ENCODE results near the gene RNF113A. TPM values are rescaled to one million over a fixed set of nuclear protein-coding genes. Genes with fewer than 3 reads are reported as not detected.
"Not testable (repeated sequence)": the region's sequence is repeated elsewhere in the genome, so short reads cannot be mapped to it uniquely, and the experiment has no call there.

RNF113A gene
- total and polyA plus RNA-seq, 2 experiments from 2014 or later, result 28.3 to 42.9 TPM

GRCh38 chrX:119899125-119899524, 27.6 kb upstream of the RNF113A start:
- H3K4me3 ChIP-seq, result no peak overlapping the region
- H3K36me3 ChIP-seq, result no peaks in the 10 kb centered on the region
- no peaks in the 10 kb centered on the region for H3K27me3 ChIP-seq
- no peak for TF ChIP-seq CTCF (IDR thresholded peaks at IDR 0.05; ENCODE audit: low read depth, low read length)
- H3K9me3 ChIP-seq (ENCODE audit: low read depth), result no peaks in the 10 kb centered on the region
- H3K4me1 ChIP-seq (ENCODE audit: low read depth), result no peaks in the 10 kb centered on the region
- no peak overlapping the region for H3K27ac ChIP-seq
- no peak for DNase-seq (ENCODE audit: low read depth in 1 of 2, low spot score in 1 of 2)

DNA sequence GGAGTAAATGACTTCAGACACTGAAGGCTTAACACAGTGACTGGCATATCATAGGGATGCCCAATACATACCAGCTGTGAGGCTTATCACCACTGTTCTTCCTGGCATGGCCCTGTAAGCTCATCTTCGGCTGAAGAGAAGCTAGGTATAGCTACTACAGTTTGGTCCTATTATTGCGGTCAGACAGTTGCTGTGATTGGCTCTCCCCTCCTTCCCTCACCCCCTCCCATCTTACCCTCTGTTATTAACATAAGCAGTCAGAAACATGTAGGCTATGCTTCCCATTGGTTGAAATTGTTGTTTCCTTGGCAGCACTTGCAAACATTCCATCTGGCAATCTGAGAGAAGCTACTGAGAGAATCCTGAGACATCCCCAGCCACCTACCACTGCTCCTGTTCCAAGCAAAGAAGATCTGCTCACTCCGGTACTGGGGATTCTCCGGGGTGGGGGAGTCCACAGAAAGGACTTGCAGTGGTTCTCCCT, 24.4 kb upstream of the RNF113A start, which contains the start of gene AKAP14:
AKAP14 (plus strand) TSS at position 51 of the 484 bp plus-strand sequence. CDS start 7,331 bp downstream, outside the sequence.
- H3K4me3 ChIP-seq, result no peak within 1 kb of the TSS
- TF ChIP-seq CTCF (IDR thresholded peaks at IDR 0.05; ENCODE audit: low read depth, low read length), result no peak

DNA sequence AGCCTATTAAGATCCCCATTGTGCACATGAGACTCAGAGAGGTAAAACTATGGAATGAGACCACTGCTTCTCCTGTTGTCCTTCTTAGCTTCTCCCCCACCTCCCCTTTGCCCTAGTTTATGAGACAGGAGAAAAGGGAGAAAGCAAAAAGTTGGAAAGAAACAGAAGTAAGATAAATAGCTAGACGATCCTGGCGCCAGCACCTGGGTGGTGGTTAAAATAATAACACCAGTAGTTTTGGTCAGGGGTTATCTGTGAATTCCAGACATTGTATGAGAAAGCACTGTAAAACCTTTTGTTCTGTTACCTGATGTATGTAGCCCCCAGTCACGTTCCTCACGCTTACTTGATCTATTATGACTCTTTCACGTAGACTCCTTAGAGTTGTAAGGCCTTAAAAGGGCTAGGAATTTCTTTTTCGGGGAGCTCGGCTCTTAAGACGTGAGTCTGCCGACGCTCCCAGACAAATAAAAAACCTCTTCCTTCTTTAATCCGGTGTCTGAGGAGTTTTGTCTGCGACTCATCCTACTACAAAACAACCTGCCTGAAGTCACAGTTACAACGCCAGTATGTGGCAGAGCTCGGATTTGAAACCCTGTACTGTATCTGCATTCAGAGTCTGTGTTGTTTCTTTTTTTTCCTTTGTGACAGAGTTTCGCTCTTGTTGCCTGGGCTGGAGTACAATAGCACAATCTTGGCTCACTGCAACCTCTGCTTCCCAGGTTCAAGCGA, 20.6 kb upstream of the RNF113A start:
- not testable (repeated sequence) for H3K4me1 ChIP-seq (ENCODE audit: low read depth); DNase-seq (ENCODE audit: low read depth in 1 of 2, low spot score in 1 of 2); H3K9me3 ChIP-seq (ENCODE audit: low read depth); H3K4me3 ChIP-seq; H3K27ac ChIP-seq; H3K36me3 ChIP-seq; H3K27me3 ChIP-seq

More for the DNA sequence above, 24.4 kb upstream of the RNF113A start, which contains the start of gene AKAP14:
- Histone ChIP-seq H3K4me1 (ENCODE audit: low read depth) (no peaks in the 10 kb centered on the region), H3K27ac (no peak within 1 kb of the TSS), H3K9me3 (ENCODE audit: low read depth) (no peaks in the 10 kb centered on the region), H3K36me3 (no peaks in the 10 kb centered on the region), H3K27me3 (no peaks in the 10 kb centered on the region)
- DNase-seq (ENCODE audit: low read depth in 1 of 2, low spot score in 1 of 2), result peak in 1 of 2 donors; percentile 7

DNA sequence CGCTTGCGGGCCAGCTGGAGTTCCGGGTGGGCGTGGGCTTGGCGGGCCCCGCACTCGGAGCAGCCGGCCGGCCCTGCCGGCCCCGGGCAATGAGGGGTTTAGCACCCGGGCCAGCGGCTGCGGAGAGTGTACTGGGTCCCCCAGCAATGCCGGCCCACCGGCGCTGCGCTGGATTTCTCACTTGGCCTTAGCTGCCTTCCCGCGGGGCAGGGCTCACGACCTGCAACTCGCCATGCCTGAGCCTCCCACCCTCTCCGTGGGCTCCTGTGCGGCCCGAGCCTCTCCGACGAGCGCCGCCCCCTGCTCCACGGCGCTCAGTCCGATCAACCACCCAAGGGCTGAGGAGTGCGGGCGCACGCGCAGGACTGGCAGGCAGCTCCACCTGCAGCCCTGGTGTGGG, 19.1 kb upstream of the RNF113A start:
- H3K4me3 ChIP-seq; H3K9me3 ChIP-seq (ENCODE audit: low read depth); DNase-seq (ENCODE audit: low read depth in 1 of 2, low spot score in 1 of 2); H3K27me3 ChIP-seq; H3K4me1 ChIP-seq (ENCODE audit: low read depth); H3K27ac ChIP-seq; H3K36me3 ChIP-seq: not testable (repeated sequence)

- H3K27me3 ChIP-seq, result no peaks in the 10 kb centered on the region
- H3K36me3 ChIP-seq, result no peaks in the 10 kb centered on the region
- H3K4me1 ChIP-seq (ENCODE audit: low read depth), result no peaks in the 10 kb centered on the region
- H3K4me3 ChIP-seq, result peak overlapping the region; percentile 35
- H3K9me3 ChIP-seq (ENCODE audit: low read depth), result no peaks in the 10 kb centered on the region
- peak; percentile 67 for TF ChIP-seq CTCF (IDR thresholded peaks at IDR 0.05; ENCODE audit: low read depth, low read length)
- peak; percentile 64 to 65 for DNase-seq (ENCODE audit: low read depth in 1 of 2, low spot score in 1 of 2)
- no peak overlapping the region for H3K27ac ChIP-seq
Observed at GRCh38 chrX:119887721-119888425, 16.3 kb upstream of the RNF113A start.

DNA sequence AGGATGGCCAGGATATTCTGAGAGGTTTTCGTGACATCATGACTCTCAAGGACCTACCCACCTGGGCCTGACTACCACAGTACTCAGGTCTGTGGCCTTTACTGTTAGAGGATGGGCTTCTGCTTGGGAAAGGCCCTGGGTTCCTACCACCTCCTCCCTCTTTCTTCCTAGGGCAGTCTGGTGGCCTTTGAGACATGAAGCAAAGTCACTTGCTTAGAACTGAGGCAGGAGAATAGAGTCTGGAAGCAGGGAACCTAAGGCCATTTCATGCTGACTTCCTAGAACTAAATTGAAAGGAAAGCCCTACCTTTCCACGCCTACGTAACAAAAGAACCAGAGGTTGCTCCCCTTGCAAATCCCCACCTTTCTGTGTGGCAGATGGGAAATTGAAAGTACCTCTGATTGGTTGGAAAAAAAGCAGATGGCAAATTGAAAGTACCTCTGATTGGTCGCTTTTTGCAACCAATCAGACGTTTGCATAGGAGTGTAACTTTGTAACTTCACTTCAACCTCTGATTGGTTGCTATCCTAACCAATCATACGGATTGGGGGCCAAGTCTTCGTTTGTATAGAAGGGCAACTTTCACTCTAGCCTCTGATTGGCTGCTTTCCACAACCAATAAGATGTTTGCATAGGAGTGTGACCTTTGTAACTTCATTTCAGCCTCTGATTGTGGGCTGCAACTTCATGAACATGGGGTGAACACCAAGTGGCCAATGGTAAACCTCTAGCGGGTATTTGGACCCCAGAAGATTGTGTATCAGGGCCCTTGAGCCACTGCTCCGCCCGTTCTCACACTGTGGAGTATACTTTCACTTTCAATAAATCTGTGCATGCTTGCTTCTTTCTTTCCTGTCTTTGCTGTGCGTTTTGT, 14.3 kb upstream of the RNF113A start:
- Histone ChIP-seq H3K4me1 (ENCODE audit: low read depth) (no peaks in the 10 kb centered on the region), H3K4me3 (no peak overlapping the region), H3K36me3 (no peaks in the 10 kb centered on the region), H3K27ac (no peak overlapping the region), H3K9me3 (ENCODE audit: low read depth) (no peaks in the 10 kb centered on the region), H3K27me3 (no peaks in the 10 kb centered on the region)
- no peak for TF ChIP-seq CTCF (IDR thresholded peaks at IDR 0.05; ENCODE audit: low read depth, low read length)
- DNase-seq (ENCODE audit: low read depth in 1 of 2, low spot score in 1 of 2), result peak in 1 of 2 donors; percentile 11

Measured in cardiac muscle cell (in vitro differentiated cells and primary cell).